HG02840 (cell line): ENCODE measurements around the gene METTL21A.

Experiments
- ATAC-seq: cut with Tn5 transposase; IDR thresholded peaks from one replicate; pipeline ENCODE4 v1.9.1; 2021; ENCODE audit warnings: mild to moderate bottlenecking, moderate library complexity, moderate number of reproducible peaks; ENCODE audit not compliant: unreplicated experiment, low FRiP score

The METTL21A gene

GRCh38 chr2:207565736-207566500, 59.3 kb downstream of the METTL21A start:
- ATAC-seq = no peak
